ENCODE data around the gene COL18A1.

DNA sequence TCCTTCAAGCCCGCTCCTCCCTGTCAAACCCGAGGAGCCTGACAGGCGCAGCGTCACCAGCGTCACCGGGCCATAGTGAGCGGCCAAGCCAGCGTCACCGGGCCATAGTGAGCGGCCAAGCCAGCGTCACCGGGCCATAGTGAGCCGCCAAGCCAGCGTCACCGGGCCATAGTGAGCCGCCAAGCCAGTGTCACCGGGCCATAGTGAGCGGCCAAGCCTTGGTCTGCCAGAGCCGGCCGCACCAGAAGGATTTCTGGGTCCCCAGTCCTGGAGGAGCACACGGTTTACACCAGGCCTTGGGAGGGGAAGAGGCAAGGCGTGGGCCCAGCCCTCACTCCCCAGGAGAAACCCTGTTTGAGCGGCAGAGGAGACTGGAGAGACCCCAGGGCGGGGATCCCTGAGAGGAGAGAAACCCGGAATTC lies 39.8 kb upstream of the COL18A1 start:
- TF ChIP-seq, protein P1, sequence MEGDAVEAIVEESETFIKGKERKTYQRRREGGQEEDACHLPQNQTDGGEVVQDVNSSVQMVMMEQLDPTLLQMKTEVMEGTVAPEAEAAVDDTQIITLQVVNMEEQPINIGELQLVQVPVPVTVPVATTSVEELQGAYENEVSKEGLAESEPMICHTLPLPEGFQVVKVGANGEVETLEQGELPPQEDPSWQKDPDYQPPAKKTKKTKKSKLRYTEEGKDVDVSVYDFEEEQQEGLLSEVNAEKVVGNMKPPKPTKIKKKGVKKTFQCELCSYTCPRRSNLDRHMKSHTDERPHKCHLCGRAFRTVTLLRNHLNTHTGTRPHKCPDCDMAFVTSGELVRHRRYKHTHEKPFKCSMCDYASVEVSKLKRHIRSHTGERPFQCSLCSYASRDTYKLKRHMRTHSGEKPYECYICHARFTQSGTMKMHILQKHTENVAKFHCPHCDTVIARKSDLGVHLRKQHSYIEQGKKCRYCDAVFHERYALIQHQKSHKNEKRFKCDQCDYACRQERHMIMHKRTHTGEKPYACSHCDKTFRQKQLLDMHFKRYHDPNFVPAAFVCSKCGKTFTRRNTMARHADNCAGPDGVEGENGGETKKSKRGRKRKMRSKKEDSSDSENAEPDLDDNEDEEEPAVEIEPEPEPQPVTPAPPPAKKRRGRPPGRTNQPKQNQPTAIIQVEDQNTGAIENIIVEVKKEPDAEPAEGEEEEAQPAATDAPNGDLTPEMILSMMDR (IDR thresholded peaks at IDR 0.05; ENCODE audit: poor library complexity): no peak
- TF ChIP-seq EZH2 (IDR thresholded peaks at IDR 0.05; ENCODE audit: borderline replicate concordance): no peak

All from hepatocyte (in vitro differentiated cells).